VCaP (cell line): ENCODE data around the gene MYL2.

Experiments
- H3K27ac ChIP-seq: fragments of 450-650 bp; 2 replicates; pipeline ENCODE4 v1.5.1; 2017
- TF ChIP-seq, protein P1 (sequence below): fragments of 450-650 bp; conservative IDR thresholded peaks from 2 replicates; pipeline ENCODE4 v1.5.1; 2017; ENCODE audit warnings: mild to moderate bottlenecking, moderate library complexity

The MYL2 gene

DNA sequence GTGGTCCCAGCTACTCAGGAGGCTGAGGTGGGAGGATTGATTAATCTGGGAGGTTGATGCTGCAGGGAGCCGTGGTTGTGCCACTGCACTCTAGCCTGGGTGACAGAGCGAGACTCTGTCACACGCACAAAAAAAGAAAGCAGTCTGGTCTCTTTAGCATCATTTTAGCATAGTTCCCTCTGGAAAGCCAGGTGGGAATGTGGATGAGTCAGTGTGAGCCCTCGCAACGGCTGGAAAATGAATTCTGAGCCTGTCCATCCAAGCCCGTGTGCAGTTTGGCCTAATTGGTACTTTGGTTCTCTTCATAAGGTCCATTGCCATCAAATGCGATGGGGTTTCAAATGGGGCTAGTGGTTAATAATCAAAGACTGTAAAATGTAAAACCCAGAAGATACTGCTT, 2.4 kb downstream of the MYL2 start:
- H3K27ac ChIP-seq = no peak overlapping the region
- TF ChIP-seq, protein P1, sequence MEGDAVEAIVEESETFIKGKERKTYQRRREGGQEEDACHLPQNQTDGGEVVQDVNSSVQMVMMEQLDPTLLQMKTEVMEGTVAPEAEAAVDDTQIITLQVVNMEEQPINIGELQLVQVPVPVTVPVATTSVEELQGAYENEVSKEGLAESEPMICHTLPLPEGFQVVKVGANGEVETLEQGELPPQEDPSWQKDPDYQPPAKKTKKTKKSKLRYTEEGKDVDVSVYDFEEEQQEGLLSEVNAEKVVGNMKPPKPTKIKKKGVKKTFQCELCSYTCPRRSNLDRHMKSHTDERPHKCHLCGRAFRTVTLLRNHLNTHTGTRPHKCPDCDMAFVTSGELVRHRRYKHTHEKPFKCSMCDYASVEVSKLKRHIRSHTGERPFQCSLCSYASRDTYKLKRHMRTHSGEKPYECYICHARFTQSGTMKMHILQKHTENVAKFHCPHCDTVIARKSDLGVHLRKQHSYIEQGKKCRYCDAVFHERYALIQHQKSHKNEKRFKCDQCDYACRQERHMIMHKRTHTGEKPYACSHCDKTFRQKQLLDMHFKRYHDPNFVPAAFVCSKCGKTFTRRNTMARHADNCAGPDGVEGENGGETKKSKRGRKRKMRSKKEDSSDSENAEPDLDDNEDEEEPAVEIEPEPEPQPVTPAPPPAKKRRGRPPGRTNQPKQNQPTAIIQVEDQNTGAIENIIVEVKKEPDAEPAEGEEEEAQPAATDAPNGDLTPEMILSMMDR = no peak

GRCh38 chr12:110917467-110917866, 2.9 kb downstream of the MYL2 start:
- TF ChIP-seq, protein P1 = no peak
- H3K27ac ChIP-seq = no peak overlapping the region

GRCh38 chr12:110916295-110916875, 4.0 kb downstream of the MYL2 start:
- TF ChIP-seq, protein P1 = no peak
- H3K27ac ChIP-seq = no peak overlapping the region

GRCh38 chr12:110913119-110914056, 7.0 kb downstream of the MYL2 start:
- TF ChIP-seq, protein P1 = no peak
- H3K27ac ChIP-seq = no peak overlapping the region

- TF ChIP-seq, protein P1 = no peak
Observed at GRCh38 chr12:110912263-110912662, 8.1 kb downstream of the MYL2 start.

GRCh38 chr12:110908377-110909152, 11.8 kb downstream of the MYL2 start:
- TF ChIP-seq, protein P1 = no peak
- no peak overlapping the region for H3K27ac ChIP-seq

More at GRCh38 chr12:110912263-110912662, 8.1 kb downstream of the MYL2 start:
- no peak overlapping the region for H3K27ac ChIP-seq

DNA sequence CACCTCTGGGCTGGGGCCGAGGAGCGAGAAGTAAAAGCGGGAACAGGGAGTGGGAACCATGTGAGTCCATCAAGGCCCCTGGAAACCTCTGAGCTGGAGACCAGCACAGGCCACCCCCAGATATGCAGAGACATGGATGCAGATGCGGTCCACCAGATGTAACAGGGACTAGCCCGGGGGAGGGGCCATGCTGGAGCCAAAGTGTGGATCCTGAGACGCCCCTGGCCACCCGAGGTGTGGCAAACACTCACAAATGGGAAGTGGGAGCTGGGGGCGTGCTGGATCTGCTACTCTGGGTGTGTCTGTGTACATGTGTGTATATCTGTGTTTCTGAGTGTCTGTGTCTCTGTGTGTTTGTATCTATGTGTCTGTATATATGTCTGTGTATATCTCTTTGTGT, 12.8 kb downstream of the MYL2 start:
- H3K27ac ChIP-seq = no peak overlapping the region
- TF ChIP-seq, protein P1 = no peak
